GM10266 (cell line): ENCODE measurements around the gene AREG.

ENCODE experiments used
- DNase-seq: peaks from one replicate; pipeline ENCODE4 v3.0.0; 2012; ENCODE audit errors: extremely low spot score
- CTCF ChIP-seq: IDR thresholded peaks from 2 replicates; pipeline ENCODE4 v1.5.1; 2012; ENCODE audit warnings: mild to moderate bottlenecking, low read depth; ENCODE audit not compliant: control insufficient read depth, insufficient read depth; ENCODE audit errors: missing control alignments

The AREG gene

GRCh38 chr4:74463123-74463522, 18.2 kb downstream of the AREG start:
- no peak for DNase-seq
- no peak for TF ChIP-seq CTCF

GRCh38 chr4:74464291-74464690, 19.4 kb downstream of the AREG start:
- no peak for TF ChIP-seq CTCF
- DNase-seq = no peak

- TF ChIP-seq CTCF = no peak
- no peak for DNase-seq
Measured at GRCh38 chr4:74466242-74466641, 21.3 kb downstream of the AREG start.

- DNase-seq = no peak
- TF ChIP-seq CTCF = no peak
Measured at GRCh38 chr4:74471264-74471663, 26.3 kb downstream of the AREG start.

- no peak for TF ChIP-seq CTCF
- DNase-seq = no peak
Measured at GRCh38 chr4:74473155-74473811, 28.3 kb downstream of the AREG start.

- no peak for TF ChIP-seq CTCF
- DNase-seq = no peak
Measured at GRCh38 chr4:74474345-74475090, 29.6 kb downstream of the AREG start.
